Astrocyte (in vitro differentiated cells and primary cell): ENCODE data around the gene WDR75.

Experiments
- CTCF ChIP-seq: IDR thresholded peaks from 2 replicates; pipeline ENCODE4 v1.5.1; 2011; ENCODE audit warnings: low read depth, mild to moderate bottlenecking, inconsistent platforms, low read length, moderate library complexity; ENCODE audit not compliant: insufficient read depth
- EZH2 ChIP-seq: IDR thresholded peaks from 2 replicates; pipeline ENCODE4 v1.6.1; 2012; ENCODE audit warnings: mild to moderate bottlenecking, low read length, inconsistent platforms; ENCODE audit not compliant: insufficient read depth

- no peak for TF ChIP-seq EZH2
- no peak for TF ChIP-seq CTCF
These were observed 24.8 kb downstream of the WDR75 start for GRCh38 chr2:189466046-189466445.
